Measurements from ENCODE around the gene GALNTL6.

GALNTL6 gene

DNA sequence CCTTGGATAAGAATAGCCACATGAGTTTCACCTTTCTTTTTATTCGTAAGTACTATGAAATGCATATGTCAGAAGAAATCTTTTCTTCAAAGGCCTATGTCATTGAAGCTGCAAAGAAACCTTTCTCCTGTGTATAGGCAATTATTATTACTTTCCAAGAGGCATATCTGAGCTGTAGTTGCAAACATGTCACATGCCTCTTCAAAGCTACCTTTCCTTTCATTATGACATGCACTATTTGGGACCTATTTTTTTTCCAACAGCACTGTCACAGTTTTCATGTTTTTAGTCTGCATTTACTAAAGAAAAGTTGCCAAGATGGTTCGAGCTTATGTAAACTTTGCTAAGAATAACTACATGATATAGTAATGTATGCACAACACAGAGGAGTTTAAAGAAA is 806.6 kb downstream of the GALNTL6 start:
- TF ChIP-seq TARDBP (IDR thresholded peaks at IDR 0.05) (no peak), L3MBTL2 (conservative IDR thresholded peaks at IDR 0.05) (no peak), FOXM1 (IDR thresholded peaks at IDR 0.05; ENCODE audit: borderline replicate concordance) (no peak), ELF4 (IDR thresholded peaks at IDR 0.05) (no peak), NFRKB (IDR thresholded peaks at IDR 0.05) (no peak), ARNT (IDR thresholded peaks at IDR 0.05) (no peak), SP1 (IDR thresholded peaks at IDR 0.05) (no peak), ZNF384 (IDR thresholded peaks at IDR 0.05) (no peak), FOXK2 (IDR thresholded peaks at IDR 0.05) (no peak), LEF1 (IDR thresholded peaks at IDR 0.05; ENCODE audit: borderline replicate concordance) (no peak), BHLHE40 (IDR thresholded peaks at IDR 0.05; ENCODE audit: borderline replicate concordance) (no peak), SUZ12 (IDR thresholded peaks at IDR 0.05) (no peak), CTBP1 (IDR thresholded peaks at IDR 0.05; ENCODE audit: borderline replicate concordance) (no peak), FOXA1 (IDR thresholded peaks at IDR 0.05) (no peak), HDGF (IDR thresholded peaks at IDR 0.05; ENCODE audit: borderline replicate concordance) (no peak)
- TF ChIP-seq, protein P1, sequence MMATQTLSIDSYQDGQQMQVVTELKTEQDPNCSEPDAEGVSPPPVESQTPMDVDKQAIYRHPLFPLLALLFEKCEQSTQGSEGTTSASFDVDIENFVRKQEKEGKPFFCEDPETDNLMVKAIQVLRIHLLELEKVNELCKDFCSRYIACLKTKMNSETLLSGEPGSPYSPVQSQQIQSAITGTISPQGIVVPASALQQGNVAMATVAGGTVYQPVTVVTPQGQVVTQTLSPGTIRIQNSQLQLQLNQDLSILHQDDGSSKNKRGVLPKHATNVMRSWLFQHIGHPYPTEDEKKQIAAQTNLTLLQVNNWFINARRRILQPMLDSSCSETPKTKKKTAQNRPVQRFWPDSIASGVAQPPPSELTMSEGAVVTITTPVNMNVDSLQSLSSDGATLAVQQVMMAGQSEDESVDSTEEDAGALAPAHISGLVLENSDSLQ (IDR thresholded peaks at IDR 0.05) = no peak
- DNase-seq (ENCODE audit: extremely low spot score) = no peak
- ChIA-PET CTCF (no interaction called here), POLR2A (interaction anchor here (0.6 kb wide), 1 partner anchor 193 kb away, joined by 3 read pairs; no protein-coding TSS in a partner anchor)

DNA sequence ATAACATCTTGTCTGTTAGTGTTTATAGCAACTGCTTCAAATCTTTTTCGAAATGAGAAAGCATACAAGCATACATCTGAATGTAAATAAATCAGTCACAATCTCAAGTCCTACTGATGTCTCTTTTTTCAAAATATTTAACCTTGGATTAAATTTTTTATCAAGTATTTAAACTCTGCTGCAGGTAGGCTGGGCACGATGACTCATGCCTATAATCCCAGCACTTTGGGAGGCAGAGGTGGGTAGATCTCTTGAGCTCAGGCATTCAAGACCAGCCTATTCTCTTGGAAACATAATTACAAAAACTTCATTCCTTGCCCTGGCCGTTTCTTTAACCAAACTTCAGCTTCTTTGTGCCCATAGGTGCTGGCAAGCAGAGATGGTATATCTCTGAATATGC is 815.1 kb downstream of the GALNTL6 start:
- TF ChIP-seq, protein P1 (IDR thresholded peaks at IDR 0.05) = 0 out of 2 replicates have a peak, but pooled peaks have one; percentile 0
- TF ChIP-seq CTBP1 (IDR thresholded peaks at IDR 0.05; ENCODE audit: borderline replicate concordance) = no peak
- POLR2A ChIA-PET = no interaction called here
- DNase-seq (ENCODE audit: extremely low spot score) = no peak
- CTCF ChIA-PET = no interaction called here

DNA sequence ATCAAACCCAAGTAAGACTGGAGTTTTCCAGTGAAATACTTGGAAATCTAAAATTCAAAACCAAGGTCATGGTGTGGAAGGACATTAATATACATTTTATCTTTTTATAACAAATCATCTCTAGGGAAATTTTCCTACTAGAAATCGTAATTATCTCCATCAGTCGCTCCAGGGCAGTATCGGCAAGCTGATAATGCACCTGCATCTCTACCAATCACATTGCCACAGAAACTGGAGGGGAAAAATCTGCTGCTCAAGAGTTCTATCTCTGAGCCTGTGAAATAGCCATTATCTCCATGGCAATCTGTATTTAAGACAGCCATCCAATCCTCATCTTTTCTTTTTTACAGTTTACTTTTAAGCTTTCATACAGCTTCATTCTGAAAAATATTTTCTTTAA is 817.1 kb downstream of the GALNTL6 start:
- DNase-seq (ENCODE audit: extremely low spot score) = no peak
- ChIA-PET CTCF (no interaction called here), POLR2A (no interaction called here)
- TF ChIP-seq, protein P1 (IDR thresholded peaks at IDR 0.05) = no peak
- TF ChIP-seq SUZ12 (IDR thresholded peaks at IDR 0.05) (no peak), TARDBP (IDR thresholded peaks at IDR 0.05) (no peak), CTBP1 (IDR thresholded peaks at IDR 0.05; ENCODE audit: borderline replicate concordance) (no peak)

DNA sequence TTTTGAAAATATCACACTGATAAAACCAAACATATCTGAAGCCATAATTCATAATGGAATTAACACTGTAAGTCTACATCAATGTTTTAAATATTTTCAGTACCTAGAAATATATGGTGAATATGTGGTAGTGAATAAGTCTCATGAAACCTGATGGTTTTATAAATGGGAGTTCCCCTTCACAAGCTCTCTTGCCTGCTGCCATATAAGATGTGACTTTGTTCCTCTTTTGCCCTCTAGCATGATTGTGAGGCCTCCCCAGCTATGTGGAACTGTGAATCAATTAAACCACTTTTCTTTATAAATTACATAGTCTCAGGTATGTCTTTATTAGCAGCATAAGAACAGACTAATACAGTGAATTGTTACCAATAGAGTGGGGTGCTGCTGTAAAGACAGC is 818.6 kb downstream of the GALNTL6 start:
- DNase-seq (ENCODE audit: extremely low spot score) = no peak
- TF ChIP-seq BHLHE40 (IDR thresholded peaks at IDR 0.05; ENCODE audit: borderline replicate concordance) (no peak), SUZ12 (IDR thresholded peaks at IDR 0.05) (no peak), NFRKB (IDR thresholded peaks at IDR 0.05) (no peak), CTBP1 (IDR thresholded peaks at IDR 0.05; ENCODE audit: borderline replicate concordance) (no peak), FOXA1 (IDR thresholded peaks at IDR 0.05) (no peak), TARDBP (IDR thresholded peaks at IDR 0.05) (no peak), HDGF (IDR thresholded peaks at IDR 0.05; ENCODE audit: borderline replicate concordance) (no peak), LEF1 (IDR thresholded peaks at IDR 0.05; ENCODE audit: borderline replicate concordance) (no peak), SP1 (IDR thresholded peaks at IDR 0.05) (no peak), FOXK2 (IDR thresholded peaks at IDR 0.05) (no peak)
- TF ChIP-seq, protein P1 (IDR thresholded peaks at IDR 0.05) = no peak
- ChIA-PET POLR2A (no interaction called here), CTCF (interaction anchor here (1.0 kb wide), 1 partner anchor 35 kb away, joined by 5 read pairs; no protein-coding TSS in a partner anchor)

DNA sequence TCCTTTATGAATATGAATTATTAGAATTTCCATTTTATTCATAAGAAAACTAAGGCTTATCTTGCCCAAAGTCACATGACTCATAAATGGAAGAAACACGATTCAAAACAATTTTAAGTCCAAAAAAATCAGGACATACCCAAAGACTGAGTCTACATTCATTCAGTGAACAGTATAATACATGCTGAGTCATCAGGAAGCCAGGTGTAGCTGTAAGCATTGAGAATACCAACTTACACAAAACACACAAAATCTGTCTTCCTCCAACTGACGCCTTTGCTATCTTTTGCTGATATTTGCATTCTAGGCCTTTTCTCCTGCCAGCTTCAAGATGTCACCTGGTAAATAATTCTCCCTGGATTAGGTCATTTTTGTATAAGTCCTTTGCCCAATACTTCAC is 835.3 kb downstream of the GALNTL6 start:
- POLR2A ChIA-PET = no interaction called here
- no peak for DNase-seq (ENCODE audit: extremely low spot score)
- no peak for TF ChIP-seq BHLHE40 (IDR thresholded peaks at IDR 0.05; ENCODE audit: borderline replicate concordance)
- TF ChIP-seq LEF1 (IDR thresholded peaks at IDR 0.05; ENCODE audit: borderline replicate concordance) = no peak
- no peak for TF ChIP-seq FOXM1 (IDR thresholded peaks at IDR 0.05; ENCODE audit: borderline replicate concordance)
- CTCF ChIA-PET = interaction anchor here (0.7 kb wide), 1 partner anchor 165 kb away, joined by 3 read pairs; no protein-coding TSS in a partner anchor

DNA sequence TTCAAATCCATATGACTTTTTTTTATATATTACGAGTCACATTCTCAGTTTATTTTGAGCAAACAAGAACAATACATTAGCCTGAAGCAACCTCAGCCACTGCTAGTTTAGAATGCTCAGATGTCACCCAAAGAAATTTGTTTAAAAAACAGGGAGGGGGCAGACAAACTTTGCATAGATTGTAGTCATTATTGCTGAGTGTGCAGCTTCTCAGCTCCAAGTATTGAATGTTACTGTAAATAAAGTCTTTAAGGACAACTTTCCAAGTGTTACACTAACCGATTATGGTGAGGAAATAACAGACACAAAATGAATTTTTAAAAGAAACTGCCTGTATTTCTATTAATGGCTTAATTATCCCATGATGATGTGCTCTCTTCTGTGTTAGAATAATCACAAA is 835.9 kb downstream of the GALNTL6 start:
- ChIA-PET CTCF (no interaction called here), POLR2A (no interaction called here)
- no peak for DNase-seq (ENCODE audit: extremely low spot score)
- TF ChIP-seq ELF4 (IDR thresholded peaks at IDR 0.05) (no peak), ARNT (IDR thresholded peaks at IDR 0.05) (no peak), TARDBP (IDR thresholded peaks at IDR 0.05) (no peak), ZNF384 (IDR thresholded peaks at IDR 0.05) (no peak), SP1 (IDR thresholded peaks at IDR 0.05) (no peak), L3MBTL2 (conservative IDR thresholded peaks at IDR 0.05) (no peak), FOXM1 (IDR thresholded peaks at IDR 0.05; ENCODE audit: borderline replicate concordance) (no peak), LEF1 (IDR thresholded peaks at IDR 0.05; ENCODE audit: borderline replicate concordance) (no peak), FOXK2 (IDR thresholded peaks at IDR 0.05) (no peak), CTBP1 (IDR thresholded peaks at IDR 0.05; ENCODE audit: borderline replicate concordance) (no peak), SUZ12 (IDR thresholded peaks at IDR 0.05) (no peak), NFRKB (IDR thresholded peaks at IDR 0.05) (no peak), BHLHE40 (IDR thresholded peaks at IDR 0.05; ENCODE audit: borderline replicate concordance) (no peak)
- TF ChIP-seq, protein P1 (IDR thresholded peaks at IDR 0.05) = no peak
